Esophagus squamous epithelium (tissue), 4 donors: ENCODE measurements around the gene ACTN4.

Source experiments
- POLR2A ChIP-seq, 4 donors: fragments of 450-650 bp; IDR thresholded peaks; one replicate each; pipeline ENCODE4 v1.6.1; 2017; ENCODE audit warnings: antibody characterized with exemption in 4 of 4, mild to moderate bottlenecking in 4 of 4, moderate library complexity in 3 of 4
- TF ChIP-seq, protein P1 (sequence below), 6 experiments: fragments of 450-650 bp in 4 of 6; fragments of 200-600 bp in 2 of 6; sonication (generic) in 2 of 6; IDR thresholded peaks; one replicate each; pipeline ENCODE4 v1.5.1; 2016 to 2019; ENCODE audit warnings: antibody characterized with exemption in 6 of 6, mild to moderate bottlenecking in 4 of 6, moderate library complexity in 4 of 6

- TF ChIP-seq, protein P1, sequence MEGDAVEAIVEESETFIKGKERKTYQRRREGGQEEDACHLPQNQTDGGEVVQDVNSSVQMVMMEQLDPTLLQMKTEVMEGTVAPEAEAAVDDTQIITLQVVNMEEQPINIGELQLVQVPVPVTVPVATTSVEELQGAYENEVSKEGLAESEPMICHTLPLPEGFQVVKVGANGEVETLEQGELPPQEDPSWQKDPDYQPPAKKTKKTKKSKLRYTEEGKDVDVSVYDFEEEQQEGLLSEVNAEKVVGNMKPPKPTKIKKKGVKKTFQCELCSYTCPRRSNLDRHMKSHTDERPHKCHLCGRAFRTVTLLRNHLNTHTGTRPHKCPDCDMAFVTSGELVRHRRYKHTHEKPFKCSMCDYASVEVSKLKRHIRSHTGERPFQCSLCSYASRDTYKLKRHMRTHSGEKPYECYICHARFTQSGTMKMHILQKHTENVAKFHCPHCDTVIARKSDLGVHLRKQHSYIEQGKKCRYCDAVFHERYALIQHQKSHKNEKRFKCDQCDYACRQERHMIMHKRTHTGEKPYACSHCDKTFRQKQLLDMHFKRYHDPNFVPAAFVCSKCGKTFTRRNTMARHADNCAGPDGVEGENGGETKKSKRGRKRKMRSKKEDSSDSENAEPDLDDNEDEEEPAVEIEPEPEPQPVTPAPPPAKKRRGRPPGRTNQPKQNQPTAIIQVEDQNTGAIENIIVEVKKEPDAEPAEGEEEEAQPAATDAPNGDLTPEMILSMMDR (IDR thresholded peaks at IDR 0.05): no peak
- no peak for TF ChIP-seq POLR2A (IDR thresholded peaks at IDR 0.05)
Measured at GRCh38 chr19:38778733-38779132, 131.3 kb downstream of the ACTN4 start.
